A673 (cell line): Measurements from ENCODE around the gene SLC25A39. TPM values are rescaled to one million over a fixed set of nuclear protein-coding genes. Genes with fewer than 3 reads are reported as not detected.

ENCODE experiments used
- BruUV-seq: library from RNA; stranded (reverse); fragments of 400-500 nt; replicated peaks from 2 replicates; lab custom pipeline; 2021; lab: Mats Ljungman, UMichigan
- CTCF ChIA-PET: fragments of 300-600 bp; sonication (Branson Sonifier 250); formaldehyde crosslinking; loops from one replicate; lab custom pipeline; 2022; ENCODE audit warnings: antibody characterized with exemption; lab: Charles Lee
- POLR2A ChIA-PET: fragments of 300-600 bp; sonication (Branson Sonifier 250); formaldehyde crosslinking; loops from one replicate; lab custom pipeline; 2022; ENCODE audit warnings: antibody characterized with exemption; ENCODE audit not compliant: low non-redundant PET; lab: Charles Lee
- DNase-seq: peaks from one replicate; pipeline ENCODE4 v3.0.0-alpha.2; 2015; ENCODE audit warnings: low spot score
- H3K27ac ChIP-seq: fragments of 200-600 bp; sonication (generic); 2 replicates; pipeline ENCODE4 v1.5.1; 2016; ENCODE audit warnings: mixed run types, low read depth, mild to moderate bottlenecking, mixed read lengths, antibody characterized with exemption, low read length; ENCODE audit not compliant: poor library complexity, severe bottlenecking
- H3K27me3 ChIP-seq: fragments of 200-600 bp; sonication (generic); replicated peaks from 2 replicates; pipeline ENCODE4 v1.6.1; 2017; ENCODE audit warnings: mixed run types, low read depth, mild to moderate bottlenecking, mixed read lengths, antibody characterized with exemption, low read length; ENCODE audit not compliant: insufficient read depth, poor library complexity
- H3K36me3 ChIP-seq: fragments of 200-600 bp; sonication (generic); 2 replicates; pipeline ENCODE4 v1.6.1; 2016; ENCODE audit warnings: mixed run types, mild to moderate bottlenecking, mixed read lengths, antibody characterized with exemption, low read length; ENCODE audit not compliant: insufficient read depth, poor library complexity, severe bottlenecking
- H3K4me1 ChIP-seq: fragments of 200-600 bp; sonication (generic); 2 replicates; pipeline ENCODE4 v1.6.1; 2017; ENCODE audit warnings: mixed run types, mild to moderate bottlenecking, mixed read lengths, antibody characterized with exemption, low read length; ENCODE audit not compliant: insufficient read depth, poor library complexity, severe bottlenecking
- H3K4me3 ChIP-seq: fragments of 200-600 bp; sonication (generic); 2 replicates; pipeline ENCODE4 v1.5.1; 2016; ENCODE audit warnings: low read depth, mixed run types, mild to moderate bottlenecking, mixed read lengths, low read length; ENCODE audit not compliant: poor library complexity, severe bottlenecking
- H3K9me3 ChIP-seq: fragments of 200-600 bp; sonication (generic); 2 replicates; pipeline ENCODE4 v1.6.1; 2016; ENCODE audit warnings: mixed run types, low read depth, mild to moderate bottlenecking, mixed read lengths, antibody characterized with exemption, low read length; ENCODE audit not compliant: poor library complexity, severe bottlenecking
- CTCF ChIP-seq: fragments of 300-800, 200-600 bp; sonication (generic); conservative IDR thresholded peaks from 2 replicates; pipeline ENCODE4 v1.5.1; 2017; ENCODE audit warnings: low read depth, mild to moderate bottlenecking, antibody characterized with exemption, low read length, moderate library complexity, mixed read lengths
- EZH2 ChIP-seq: fragments of 200-600 bp; sonication (generic); IDR thresholded peaks from 2 replicates; pipeline ENCODE4 v1.6.1; 2017; ENCODE audit warnings: borderline replicate concordance, low read depth, mild to moderate bottlenecking, mixed read lengths, antibody characterized with exemption, low read length; ENCODE audit not compliant: poor library complexity, severe bottlenecking
- intact Hi-C: fragments of 100-400 bp; cut with micrococcal nuclease; formaldehyde crosslinking; loops from one replicate; pipeline ENCODE4 v1.10.0; 2022; ENCODE audit not compliant: unreplicated experiment
- total RNA-seq: library from RNA; stranded (reverse); gene quantifications from 2 replicates; pipeline ENCODE4 v1.2.3, GENCODE V29; 2021

SLC25A39 gene
- total RNA-seq, 1 experiment from 2014 or later = 75.5 TPM

- ChIA-PET CTCF (no interaction called here), POLR2A (interaction anchor here (0.6 kb wide), 1 partner anchor 114 kb away, joined by 3 read pairs; no protein-coding TSS in a partner anchor)
- no peak for TF ChIP-seq EZH2
- TF ChIP-seq CTCF = no peak
Measured at GRCh38 chr17:44320066-44320465, 4.6 kb downstream of the SLC25A39 start.

GRCh38 chr17:44318077-44318892 lies 6.3 kb downstream of the SLC25A39 start:
- Histone ChIP-seq H3K9me3 (no peaks in the 10 kb centered on the region), H3K27me3 (peaks cover 12% of the 10 kb centered on the region), H3K4me1 (no peaks in the 10 kb centered on the region), H3K4me3 (no peak overlapping the region), H3K27ac (no peak overlapping the region), H3K36me3 (no peaks in the 10 kb centered on the region)
- intact Hi-C loops = no loop called here
- DNase-seq = no peak
- no peak for TF ChIP-seq CTCF
- TF ChIP-seq EZH2 = no peak
- ChIA-PET CTCF (interaction anchor here (0.5 kb wide), 1 partner anchor 101 kb away, joined by 3 read pairs; no protein-coding TSS in a partner anchor), POLR2A (no interaction called here)
- BruUV-seq = no TSS peak

More at GRCh38 chr17:44320066-44320465, 4.6 kb downstream of the SLC25A39 start:
- Histone ChIP-seq H3K27me3 (peaks cover 12% of the 10 kb centered on the region), H3K36me3 (no peaks in the 10 kb centered on the region), H3K4me1 (no peaks in the 10 kb centered on the region), H3K4me3 (no peak overlapping the region), H3K27ac (no peak overlapping the region), H3K9me3 (no peaks in the 10 kb centered on the region)
- intact Hi-C loops = no loop called here
- no TSS peak for BruUV-seq
- DNase-seq = no peak

GRCh38 chr17:44317545-44317944 lies 7.1 kb downstream of the SLC25A39 start:
- peaks cover 12% of the 10 kb centered on the region for H3K27me3 ChIP-seq
- no peaks in the 10 kb centered on the region for H3K36me3 ChIP-seq
- BruUV-seq = no TSS peak
- CTCF ChIA-PET = interaction anchor here (0.5 kb wide), 1 partner anchor 102 kb away, joined by 3 read pairs; no protein-coding TSS in a partner anchor
- intact Hi-C loops = no loop called here
- H3K4me3 ChIP-seq = no peak overlapping the region
- POLR2A ChIA-PET = no interaction called here
- no peak for TF ChIP-seq EZH2
- TF ChIP-seq CTCF = no peak
- no peak for DNase-seq
- no peaks in the 10 kb centered on the region for H3K4me1 ChIP-seq
- no peak overlapping the region for H3K27ac ChIP-seq
- no peaks in the 10 kb centered on the region for H3K9me3 ChIP-seq
